GM12891 (cell line): ENCODE data around the gene ZNF708.
"Not testable (repeated sequence)": the region's sequence is repeated elsewhere in the genome, so short reads cannot be mapped to it uniquely, and the experiment has no call there.

Experiments
- DNase-seq: peaks from one replicate; pipeline ENCODE4 v3.0.0; 2011; ENCODE audit warnings: low spot score; ENCODE audit not compliant: insufficient read length
- FAIRE-seq: peaks from 2 replicates; lab custom pipeline; 2011; peaks lifted over from hg19 to GRCh38; lab: Jason Lieb, UNC
- PAX5 ChIP-seq: IDR thresholded peaks from 2 replicates; pipeline ENCODE4 v1.6.1; 2011; ENCODE audit warnings: low read length, moderate library complexity, mild to moderate bottlenecking; ENCODE audit not compliant: insufficient read depth, severe bottlenecking
- POLR2A ChIP-seq: IDR thresholded peaks from 2 replicates; pipeline ENCODE4 v1.6.1; 2011; ENCODE audit warnings: low read depth, low read length, control low read depth
- POLR2AphosphoS5 ChIP-seq: IDR thresholded peaks from 2 replicates; pipeline ENCODE4 v1.6.1; 2011; ENCODE audit warnings: low read depth, low read length, control low read depth
- POU2F2 ChIP-seq: IDR thresholded peaks from 2 replicates; pipeline ENCODE4 v1.6.1; 2011; ENCODE audit warnings: low read depth, mild to moderate bottlenecking, control low read depth, low read length, moderate library complexity
- SPI1 ChIP-seq: IDR thresholded peaks from 2 replicates; pipeline ENCODE4 v1.6.1; 2011; ENCODE audit warnings: low read depth, low read length, control low read depth
- TAF1 ChIP-seq: IDR thresholded peaks from 2 replicates; pipeline ENCODE4 v1.6.1; 2011; ENCODE audit warnings: low read depth, low read length, control low read depth

ZNF708 gene

DNA sequence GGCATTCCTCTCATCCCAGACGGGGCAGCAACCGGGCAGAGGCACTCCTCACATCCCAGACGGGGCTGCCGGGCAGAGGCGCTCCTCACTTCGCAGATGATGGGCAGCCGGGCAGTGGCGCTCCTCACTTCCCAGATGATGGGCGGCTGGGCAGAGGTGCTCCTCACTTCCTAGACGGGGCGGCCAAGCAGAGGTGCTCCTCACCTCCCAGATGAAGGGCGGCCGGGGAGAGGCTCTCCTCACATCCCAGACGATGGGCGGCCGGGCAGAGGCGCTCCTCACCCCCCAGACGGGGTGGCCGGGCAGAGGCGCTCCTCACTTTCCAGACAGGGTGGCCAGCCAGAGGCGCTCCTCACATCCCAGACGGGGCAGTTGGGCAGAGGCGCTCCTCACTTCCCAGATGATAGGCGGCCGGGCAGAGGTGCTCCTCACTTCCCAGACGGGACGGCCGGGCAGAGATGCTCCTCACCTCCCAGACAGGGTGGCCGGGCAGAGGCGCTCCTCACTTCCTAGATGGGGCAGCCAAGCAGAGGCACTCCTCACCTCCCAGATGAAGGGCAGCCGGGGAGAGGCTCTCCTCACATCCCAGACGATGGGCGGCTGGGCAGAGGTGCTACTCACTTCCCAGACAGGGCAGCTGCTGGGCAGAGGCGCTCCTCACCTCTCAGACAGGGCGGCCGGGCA is 68.9 kb downstream of the ZNF708 start:
- FAIRE-seq (no peak), DNase-seq (no peak)
- no peak for TF ChIP-seq POLR2AphosphoS5
- TF ChIP-seq POU2F2: no peak
- no peak for TF ChIP-seq TAF1
- no peak for TF ChIP-seq SPI1
- TF ChIP-seq PAX5: no peak
- TF ChIP-seq POLR2A: no peak

DNA sequence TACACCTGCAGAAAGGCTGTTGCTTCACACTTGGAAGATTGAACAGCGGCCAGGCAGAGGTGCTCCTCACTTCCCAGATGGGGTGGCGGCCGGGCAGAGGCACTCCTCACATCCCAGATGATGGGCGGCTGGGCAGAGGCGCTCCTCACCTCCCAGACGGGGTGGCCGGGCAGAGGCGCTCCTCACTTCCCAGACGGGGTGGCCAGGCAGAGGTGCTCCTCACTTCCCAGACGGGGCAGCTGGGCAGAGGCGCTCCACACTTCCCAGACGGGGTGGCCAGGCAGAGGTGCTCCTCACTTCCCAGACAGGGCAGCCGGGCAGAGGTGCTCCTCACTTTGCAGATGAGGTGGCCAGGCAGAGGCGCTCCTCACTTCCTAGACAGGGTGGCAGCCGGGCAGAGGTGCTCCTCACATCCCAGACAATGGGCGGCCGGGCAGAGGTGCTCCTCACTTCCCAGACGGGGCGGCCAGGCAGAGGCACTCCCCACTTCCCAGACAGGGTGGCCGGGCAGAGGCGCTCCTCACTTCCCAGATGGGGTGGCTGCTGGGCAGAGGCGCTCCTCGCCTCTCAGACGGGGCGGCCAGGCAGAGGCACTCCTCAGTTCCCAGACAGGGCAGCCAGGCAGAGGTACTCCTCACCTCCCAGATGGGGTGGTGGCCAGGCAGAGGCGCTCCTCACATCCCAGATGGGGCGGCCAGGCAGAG is 69.6 kb downstream of the ZNF708 start:
- not testable (repeated sequence) for FAIRE-seq

GRCh38 chr19:21256722-21257121 is 72.5 kb downstream of the ZNF708 start:
- TF ChIP-seq POU2F2: no peak
- DNase-seq (no peak), FAIRE-seq (no peak)

More for the DNA sequence above, 69.6 kb downstream of the ZNF708 start:
- not testable (repeated sequence) for DNase-seq
